Adipocyte (in vitro differentiated cells): ENCODE results near the gene GDF9.
"Not testable (repeated sequence)": the region's sequence is repeated elsewhere in the genome, so short reads cannot be mapped to it uniquely, and the experiment has no call there.

Experiments used
- DNase-seq: peaks from one replicate; pipeline ENCODE4 v3.0.0-alpha.2; 2015; ENCODE audit warnings: low read depth
- H3K27me3 ChIP-seq: replicated peaks from 2 replicates; pipeline ENCODE4 v1.7.0; 2013; ENCODE audit warnings: mild to moderate bottlenecking, low read length, moderate library complexity; ENCODE audit not compliant: control insufficient read depth, insufficient read depth
- H3K36me3 ChIP-seq: 2 replicates; pipeline ENCODE4 v1.7.0; 2013; ENCODE audit warnings: low read length, mild to moderate bottlenecking, moderate library complexity; ENCODE audit not compliant: control insufficient read depth, insufficient read depth, severe bottlenecking
- H3K4me1 ChIP-seq: 2 replicates; pipeline ENCODE4 v1.7.0; 2013; ENCODE audit warnings: mild to moderate bottlenecking, low read length, moderate library complexity; ENCODE audit not compliant: control insufficient read depth, insufficient read depth
- H3K4me3 ChIP-seq: 2 replicates; pipeline ENCODE4 v1.7.0; 2013; ENCODE audit warnings: mild to moderate bottlenecking, low read length, moderate library complexity
- H3K9ac ChIP-seq: 2 replicates; pipeline ENCODE4 v1.7.0; 2013; ENCODE audit warnings: mild to moderate bottlenecking, low read length, moderate library complexity
- H3K9me3 ChIP-seq: 2 replicates; pipeline ENCODE4 v1.7.0; 2013; ENCODE audit warnings: mild to moderate bottlenecking, low read length, moderate library complexity; ENCODE audit not compliant: control insufficient read depth

GDF9 gene

GRCh38 chr5:132871459-132872284, 5.4 kb upstream of the GDF9 start:
- peaks cover 50% of the 10 kb centered on the region for H3K36me3 ChIP-seq

GRCh38 chr5:132870801-132871200, 4.5 kb upstream of the GDF9 start:
- H3K4me1 ChIP-seq, result peaks cover 25% of the 10 kb centered on the region
- no peak overlapping the region for H3K9ac ChIP-seq
- peaks cover 50% of the 10 kb centered on the region for H3K36me3 ChIP-seq
- DNase-seq, result no peak
- H3K27me3 ChIP-seq, result no peaks in the 10 kb centered on the region
- H3K9me3 ChIP-seq, result no peaks in the 10 kb centered on the region
- H3K4me3 ChIP-seq, result no peak overlapping the region

More at GRCh38 chr5:132871459-132872284, 5.4 kb upstream of the GDF9 start:
- Histone ChIP-seq H3K4me1 (peaks cover 24% of the 10 kb centered on the region), H3K4me3 (no peak overlapping the region), H3K27me3 (no peaks in the 10 kb centered on the region), H3K9me3 (no peaks in the 10 kb centered on the region), H3K9ac (no peak overlapping the region)
- DNase-seq, result no peak

GRCh38 chr5:132868754-132869153, 2.5 kb upstream of the GDF9 start:
- H3K9me3 ChIP-seq, result no peaks in the 10 kb centered on the region
- DNase-seq, result no peak
- H3K4me3 ChIP-seq, result no peak overlapping the region
- H3K27me3 ChIP-seq, result no peaks in the 10 kb centered on the region
- H3K4me1 ChIP-seq, result peaks cover 27% of the 10 kb centered on the region
- peaks cover 32% of the 10 kb centered on the region for H3K36me3 ChIP-seq
- no peak overlapping the region for H3K9ac ChIP-seq

- no peaks in the 10 kb centered on the region for H3K9me3 ChIP-seq
- H3K9ac ChIP-seq, result peak overlapping the region; percentile 93
- peak overlapping the region; percentile 89 for H3K4me3 ChIP-seq
- no peaks in the 10 kb centered on the region for H3K27me3 ChIP-seq
- H3K36me3 ChIP-seq, result peaks cover 26% of the 10 kb centered on the region
- peaks cover 16% of the 10 kb centered on the region for H3K4me1 ChIP-seq
- DNase-seq, result no peak
Observed at GRCh38 chr5:132867046-132867451, 780 bp upstream of the GDF9 start.

- peaks cover 11% of the 10 kb centered on the region for H3K4me1 ChIP-seq
- H3K4me3 ChIP-seq, result peak overlapping the region; percentile 89
- peaks cover 26% of the 10 kb centered on the region for H3K36me3 ChIP-seq
- no peak for DNase-seq
- peak overlapping the region; percentile 93 for H3K9ac ChIP-seq
- no peaks in the 10 kb centered on the region for H3K9me3 ChIP-seq
- no peaks in the 10 kb centered on the region for H3K27me3 ChIP-seq
Observed at GRCh38 chr5:132865668-132866341, 464 bp downstream of the GDF9 start.

- no peaks in the 10 kb centered on the region for H3K9me3 ChIP-seq
- DNase-seq, result no peak
- no peaks in the 10 kb centered on the region for H3K36me3 ChIP-seq
- H3K27me3 ChIP-seq, result no peaks in the 10 kb centered on the region
- H3K9ac ChIP-seq, result no peak overlapping the region
- H3K4me3 ChIP-seq, result no peak overlapping the region
- H3K4me1 ChIP-seq, result peaks cover 2% of the 10 kb centered on the region
Observed at GRCh38 chr5:132860742-132861141, 5.5 kb downstream of the GDF9 start.

- Histone ChIP-seq H3K36me3 (no peaks in the 10 kb centered on the region), H3K4me3 (no peak overlapping the region), H3K9me3 (no peaks in the 10 kb centered on the region), H3K27me3 (no peaks in the 10 kb centered on the region), H3K4me1 (no peaks in the 10 kb centered on the region), H3K9ac (no peak overlapping the region)
- no peak for DNase-seq
Observed at GRCh38 chr5:132859889-132860437, 6.3 kb downstream of the GDF9 start.

- Histone ChIP-seq H3K4me3 (no peak overlapping the region), H3K27me3 (no peaks in the 10 kb centered on the region), H3K9me3 (no peaks in the 10 kb centered on the region), H3K36me3 (no peaks in the 10 kb centered on the region), H3K4me1 (no peaks in the 10 kb centered on the region), H3K9ac (no peak overlapping the region)
- DNase-seq, result no peak
Observed at GRCh38 chr5:132856011-132856410, 10.3 kb downstream of the GDF9 start.

GRCh38 chr5:132854992-132855391, 11.3 kb downstream of the GDF9 start:
- not testable (repeated sequence) for H3K4me3 ChIP-seq, H3K36me3 ChIP-seq, H3K27me3 ChIP-seq, H3K4me1 ChIP-seq, DNase-seq, H3K9ac ChIP-seq, H3K9me3 ChIP-seq

- Histone ChIP-seq H3K9me3 (no peaks in the 10 kb centered on the region), H3K9ac (no peak overlapping the region), H3K4me1 (peaks cover 4% of the 10 kb centered on the region), H3K36me3 (no peaks in the 10 kb centered on the region), H3K4me3 (no peak overlapping the region), H3K27me3 (no peaks in the 10 kb centered on the region)
- DNase-seq, result no peak
Observed at GRCh38 chr5:132854301-132854700, 12.0 kb downstream of the GDF9 start.

GRCh38 chr5:132853790-132854189, 12.5 kb downstream of the GDF9 start:
- Histone ChIP-seq H3K27me3 (no peaks in the 10 kb centered on the region), H3K9me3 (no peaks in the 10 kb centered on the region), H3K9ac (no peak overlapping the region)

More at GRCh38 chr5:132853790-132854189, 12.5 kb downstream of the GDF9 start:
- Histone ChIP-seq H3K36me3 (no peaks in the 10 kb centered on the region), H3K4me3 (no peak overlapping the region), H3K4me1 (peaks cover 7% of the 10 kb centered on the region)
- DNase-seq, result no peak
